ENCODE data around the gene STAC.

Gene STAC

DNA sequence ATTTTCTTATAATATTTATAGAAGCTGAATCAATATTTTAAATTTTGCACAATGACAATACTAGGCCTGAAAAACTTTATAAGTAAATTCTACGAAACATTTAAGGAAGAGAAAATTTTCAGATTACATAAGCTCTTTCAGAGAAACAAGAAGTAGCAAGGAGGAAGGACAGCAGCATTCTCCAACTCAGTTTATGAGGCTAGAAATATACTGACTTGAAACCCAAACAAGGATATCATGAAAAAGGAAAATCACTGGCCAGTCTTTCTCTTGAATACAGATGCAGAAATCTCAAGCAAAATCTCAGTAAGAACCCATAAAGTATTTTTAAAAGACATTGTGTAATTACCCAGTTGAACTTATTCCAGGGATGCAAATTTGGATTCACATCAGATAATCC lies 121.3 kb downstream of the STAC start:
- no peak overlapping the region for H3K4me3 ChIP-seq (ENCODE audit: low read length in 2 of 2)
- H3K9me3 ChIP-seq (replicated peaks in 1 of 2; ENCODE audit: control insufficient read depth in 2 of 2, insufficient read depth in 1 of 2, low read depth in 1 of 2, low read length in 2 of 2), result peaks cover 0 to 2% of the 10 kb centered on the region in 2 donors
- no peak overlapping the region for H4K91ac ChIP-seq (ENCODE audit: low read depth, low read length, poor library complexity)
- H3K18ac ChIP-seq (ENCODE audit: low read length), result no peak overlapping the region
- no peak overlapping the region for H2AK5ac ChIP-seq (ENCODE audit: low read depth, low read length)
- H3K27ac ChIP-seq (replicated peaks; ENCODE audit: low read length), result no peak overlapping the region
- H4K8ac ChIP-seq (ENCODE audit: low read depth, low read length), result no peak overlapping the region
- H3K79me1 ChIP-seq (ENCODE audit: low read depth, low read length), result no peaks in the 10 kb centered on the region
- H3K14ac ChIP-seq (ENCODE audit: low read length), result no peak overlapping the region
- no peak for DNase-seq (ENCODE audit: low spot score)
- no peaks in the 10 kb centered on the region for H3K4me1 ChIP-seq (ENCODE audit: control insufficient read depth in 2 of 2, insufficient read depth in 1 of 2, low read depth in 1 of 2, low read length in 2 of 2)
- H3K4me2 ChIP-seq (ENCODE audit: insufficient read depth, low read length, poor library complexity, severe bottlenecking), result no peak overlapping the region
- H3K9ac ChIP-seq (ENCODE audit: low read depth, low read length, poor library complexity), result no peak overlapping the region
- no peak overlapping the region for H2AFZ ChIP-seq (ENCODE audit: low read length)
- H2BK5ac ChIP-seq (ENCODE audit: low read length), result no peak overlapping the region
- H3K23ac ChIP-seq (ENCODE audit: low read depth, low read length, poor library complexity), result no peak overlapping the region
- H3K27me3 ChIP-seq (ENCODE audit: control insufficient read depth in 3 of 3, insufficient read depth in 3 of 3, low read depth in 1 of 3, low read length in 3 of 3), result no peaks in the 10 kb centered on the region
- no peak overlapping the region for H2BK15ac ChIP-seq (ENCODE audit: low read length)
- no peak overlapping the region for H2BK120ac ChIP-seq (ENCODE audit: low read depth, low read length)
- H3K4ac ChIP-seq (ENCODE audit: low read length), result no peak overlapping the region
- H2BK12ac ChIP-seq (ENCODE audit: low read length), result no peak overlapping the region
- peaks cover 0 to 2% of the 10 kb centered on the region in 2 donors for H3K36me3 ChIP-seq (replicated peaks in 1 of 2; ENCODE audit: control insufficient read depth in 2 of 2, insufficient read depth in 2 of 2, low read length in 2 of 2)
- no CpG with 5 or more reads among the region's 1 CpG for WGBS, 2 donors (ENCODE audit: extremely low coverage in 2 of 2, insufficient read length in 2 of 2, insufficient replicate concordance in 1 of 2)

DNA sequence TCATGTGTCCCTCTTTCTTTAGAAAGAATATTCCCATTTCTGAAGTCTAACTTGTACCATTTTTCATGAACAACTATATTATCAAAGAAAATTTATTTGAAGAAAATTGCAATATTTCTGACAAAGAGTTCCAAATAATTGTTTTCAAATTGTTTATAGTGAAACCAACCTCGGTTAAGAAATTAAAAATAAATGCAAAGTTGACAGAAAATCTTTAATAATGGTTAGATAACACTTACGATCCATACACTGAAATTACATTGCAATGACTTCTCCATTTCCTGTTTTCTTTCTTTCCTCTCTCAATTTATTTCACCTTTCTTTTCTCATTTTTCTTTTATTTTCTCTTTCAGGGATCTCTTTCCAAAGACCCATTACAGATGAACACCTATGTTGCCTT lies 125.1 kb downstream of the STAC start:
- Histone ChIP-seq H3K9me3 (replicated peaks in 1 of 2; ENCODE audit: control insufficient read depth in 2 of 2, insufficient read depth in 1 of 2, low read depth in 1 of 2, low read length in 2 of 2) (peaks cover 0 to 2% of the 10 kb centered on the region in 2 donors), H3K79me1 (ENCODE audit: low read depth, low read length) (no peaks in the 10 kb centered on the region), H3K14ac (ENCODE audit: low read length) (no peak overlapping the region), H2AK5ac (ENCODE audit: low read depth, low read length) (no peak overlapping the region), H4K91ac (ENCODE audit: low read depth, low read length, poor library complexity) (no peak overlapping the region), H3K18ac (ENCODE audit: low read length) (no peak overlapping the region), H3K23ac (ENCODE audit: low read depth, low read length, poor library complexity) (no peak overlapping the region), H3K4me3 (ENCODE audit: low read length in 2 of 2) (no peak overlapping the region), H3K4ac (ENCODE audit: low read length) (no peak overlapping the region), H2BK5ac (ENCODE audit: low read length) (no peak overlapping the region), H3K4me2 (ENCODE audit: insufficient read depth, low read length, poor library complexity, severe bottlenecking) (no peak overlapping the region), H4K8ac (ENCODE audit: low read depth, low read length) (no peak overlapping the region), H2BK120ac (ENCODE audit: low read depth, low read length) (no peak overlapping the region), H3K9ac (ENCODE audit: low read depth, low read length, poor library complexity) (no peak overlapping the region), H3K27me3 (ENCODE audit: control insufficient read depth in 3 of 3, insufficient read depth in 3 of 3, low read depth in 1 of 3, low read length in 3 of 3) (no peaks in the 10 kb centered on the region), H3K27ac (replicated peaks; ENCODE audit: low read length) (no peak overlapping the region), H3K36me3 (replicated peaks in 1 of 2; ENCODE audit: control insufficient read depth in 2 of 2, insufficient read depth in 2 of 2, low read length in 2 of 2) (peaks cover 0 to 2% of the 10 kb centered on the region in 2 donors), H2AFZ (ENCODE audit: low read length) (no peak overlapping the region), H3K4me1 (ENCODE audit: control insufficient read depth in 2 of 2, insufficient read depth in 1 of 2, low read depth in 1 of 2, low read length in 2 of 2) (no peaks in the 10 kb centered on the region), H2BK15ac (ENCODE audit: low read length) (no peak overlapping the region), H2BK12ac (ENCODE audit: low read length) (no peak overlapping the region)
- WGBS, 2 donors (ENCODE audit: extremely low coverage in 2 of 2, insufficient read length in 2 of 2, insufficient replicate concordance in 1 of 2), result no CpG with 5 or more reads among the region's 2 CpGs
- no peak for DNase-seq (ENCODE audit: low spot score)

DNA sequence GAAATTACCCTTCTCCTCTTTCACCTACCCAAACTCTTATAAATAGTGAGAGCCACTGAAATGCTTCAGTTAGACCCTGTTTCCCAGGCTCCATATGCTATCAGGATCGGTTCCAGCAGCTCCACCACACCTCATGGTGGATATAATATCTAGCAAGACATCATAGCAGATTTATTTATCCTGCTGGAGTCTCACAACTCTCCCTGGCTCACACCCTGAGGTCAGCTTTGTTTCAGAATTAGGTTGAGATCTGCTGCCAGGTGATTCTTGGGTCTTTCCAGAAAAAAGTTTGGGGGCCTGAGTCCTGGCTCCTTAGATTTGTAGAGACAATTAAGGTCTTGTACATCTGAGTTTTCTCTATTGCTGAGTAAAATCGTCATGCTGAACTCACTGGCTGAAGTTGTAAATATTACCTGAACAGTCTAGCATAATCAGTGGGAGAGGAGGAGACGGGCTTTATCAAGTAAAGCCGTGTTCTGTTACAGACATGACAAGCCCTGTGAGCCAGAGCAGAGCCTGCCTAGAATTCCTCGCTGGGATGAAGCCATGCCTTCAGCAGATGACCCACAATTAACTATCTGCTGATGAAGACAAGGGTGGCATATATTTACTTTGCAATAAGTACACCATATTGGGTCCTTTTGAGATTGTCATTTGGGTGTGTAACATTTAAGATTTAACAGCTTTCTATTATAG lies 131.6 kb downstream of the STAC start:
- H2BK5ac ChIP-seq (ENCODE audit: low read length), result no peak overlapping the region
- H3K27me3 ChIP-seq (ENCODE audit: control insufficient read depth in 3 of 3, insufficient read depth in 3 of 3, low read depth in 1 of 3, low read length in 3 of 3), result no peaks in the 10 kb centered on the region
- H2BK15ac ChIP-seq (ENCODE audit: low read length), result no peak overlapping the region
- no peak for DNase-seq (ENCODE audit: low spot score)
- H3K36me3 ChIP-seq (replicated peaks in 1 of 2; ENCODE audit: control insufficient read depth in 2 of 2, insufficient read depth in 2 of 2, low read length in 2 of 2), result no peaks in the 10 kb centered on the region
- WGBS, 2 donors (ENCODE audit: extremely low coverage in 2 of 2, insufficient read length in 2 of 2, insufficient replicate concordance in 1 of 2), result no CpG with 5 or more reads among the region's 5 CpGs
- no peaks in the 10 kb centered on the region for H3K79me1 ChIP-seq (ENCODE audit: low read depth, low read length)
- H3K4me2 ChIP-seq (ENCODE audit: insufficient read depth, low read length, poor library complexity, severe bottlenecking), result no peak overlapping the region
- no peak overlapping the region for H2AFZ ChIP-seq (ENCODE audit: low read length)
- H3K9ac ChIP-seq (ENCODE audit: low read depth, low read length, poor library complexity), result no peak overlapping the region
- peaks cover 0 to 5% of the 10 kb centered on the region in 2 donors for H3K4me1 ChIP-seq (ENCODE audit: control insufficient read depth in 2 of 2, insufficient read depth in 1 of 2, low read depth in 1 of 2, low read length in 2 of 2)
- no peak overlapping the region for H2BK12ac ChIP-seq (ENCODE audit: low read length)
- H3K9me3 ChIP-seq (replicated peaks in 1 of 2; ENCODE audit: control insufficient read depth in 2 of 2, insufficient read depth in 1 of 2, low read depth in 1 of 2, low read length in 2 of 2), result no peaks in the 10 kb centered on the region
- no peak overlapping the region for H3K4me3 ChIP-seq (ENCODE audit: low read length in 2 of 2)
- no peak overlapping the region for H4K91ac ChIP-seq (ENCODE audit: low read depth, low read length, poor library complexity)
- no peak overlapping the region for H4K8ac ChIP-seq (ENCODE audit: low read depth, low read length)
- no peak overlapping the region for H2BK120ac ChIP-seq (ENCODE audit: low read depth, low read length)
- no peak overlapping the region for H2AK5ac ChIP-seq (ENCODE audit: low read depth, low read length)
- H3K14ac ChIP-seq (ENCODE audit: low read length), result no peak overlapping the region
- no peak overlapping the region for H3K23ac ChIP-seq (ENCODE audit: low read depth, low read length, poor library complexity)
- no peak overlapping the region for H3K18ac ChIP-seq (ENCODE audit: low read length)
- no peak overlapping the region for H3K27ac ChIP-seq (replicated peaks; ENCODE audit: low read length)
- no peak overlapping the region for H3K4ac ChIP-seq (ENCODE audit: low read length)

DNA sequence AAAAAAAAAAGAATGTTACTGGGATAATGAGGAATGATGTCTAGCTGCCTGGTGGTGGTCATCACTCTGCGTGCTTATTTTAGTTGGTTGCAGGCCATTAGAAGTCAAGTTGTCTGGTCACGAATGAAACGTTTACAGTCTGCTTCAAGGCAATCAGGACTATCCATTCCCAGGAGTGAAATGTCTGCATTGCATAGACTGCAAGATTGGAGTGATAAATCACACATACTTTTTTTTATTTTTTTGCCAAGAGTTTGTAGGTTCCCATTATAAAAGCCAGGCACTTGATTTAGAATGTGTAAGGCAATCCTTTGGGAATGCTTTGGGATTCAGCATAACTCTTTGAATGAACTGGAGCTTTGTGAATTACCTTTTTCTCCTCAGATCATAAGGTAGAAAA lies 132.3 kb downstream of the STAC start:
- no peak overlapping the region for H3K9ac ChIP-seq (ENCODE audit: low read depth, low read length, poor library complexity)
- no peaks in the 10 kb centered on the region for H3K9me3 ChIP-seq (replicated peaks in 1 of 2; ENCODE audit: control insufficient read depth in 2 of 2, insufficient read depth in 1 of 2, low read depth in 1 of 2, low read length in 2 of 2)
- no peak overlapping the region for H2AFZ ChIP-seq (ENCODE audit: low read length)
- H2AK5ac ChIP-seq (ENCODE audit: low read depth, low read length), result no peak overlapping the region
- no peaks in the 10 kb centered on the region for H3K27me3 ChIP-seq (ENCODE audit: control insufficient read depth in 3 of 3, insufficient read depth in 3 of 3, low read depth in 1 of 3, low read length in 3 of 3)
- H3K4me3 ChIP-seq (ENCODE audit: low read length in 2 of 2), result no peak overlapping the region
- H2BK5ac ChIP-seq (ENCODE audit: low read length), result no peak overlapping the region
- no peak overlapping the region for H2BK15ac ChIP-seq (ENCODE audit: low read length)
- H4K91ac ChIP-seq (ENCODE audit: low read depth, low read length, poor library complexity), result no peak overlapping the region
- H3K4me1 ChIP-seq (ENCODE audit: control insufficient read depth in 2 of 2, insufficient read depth in 1 of 2, low read depth in 1 of 2, low read length in 2 of 2), result peaks cover 0 to 5% of the 10 kb centered on the region in 2 donors
- H3K27ac ChIP-seq (replicated peaks; ENCODE audit: low read length), result no peak overlapping the region
- DNase-seq (ENCODE audit: low spot score), result no peak
- no peak overlapping the region for H3K14ac ChIP-seq (ENCODE audit: low read length)
- H4K8ac ChIP-seq (ENCODE audit: low read depth, low read length), result no peak overlapping the region
- H3K18ac ChIP-seq (ENCODE audit: low read length), result no peak overlapping the region
- no CpG with 5 or more reads among the region's 3 CpGs for WGBS, 2 donors (ENCODE audit: extremely low coverage in 2 of 2, insufficient read length in 2 of 2, insufficient replicate concordance in 1 of 2)
- no peak overlapping the region for H3K23ac ChIP-seq (ENCODE audit: low read depth, low read length, poor library complexity)
- H3K79me1 ChIP-seq (ENCODE audit: low read depth, low read length), result no peaks in the 10 kb centered on the region
- H2BK12ac ChIP-seq (ENCODE audit: low read length), result no peak overlapping the region
- no peaks in the 10 kb centered on the region for H3K36me3 ChIP-seq (replicated peaks in 1 of 2; ENCODE audit: control insufficient read depth in 2 of 2, insufficient read depth in 2 of 2, low read length in 2 of 2)
- H2BK120ac ChIP-seq (ENCODE audit: low read depth, low read length), result no peak overlapping the region
- no peak overlapping the region for H3K4me2 ChIP-seq (ENCODE audit: insufficient read depth, low read length, poor library complexity, severe bottlenecking)
- no peak overlapping the region for H3K4ac ChIP-seq (ENCODE audit: low read length)

Measured in neuronal stem cell (in vitro differentiated cells).